IMR-90 (cell line): ENCODE results near the gene VPS41. TPM values are rescaled to one million over a fixed set of nuclear protein-coding genes. Genes with fewer than 3 reads are reported as not detected.

Experiments
- ATAC-seq: fragments of 200-7000 bp; cut with Tn5 transposase; 2 replicates; pipeline ENCODE4 v1.9.1; 2020; ENCODE audit warnings: low read depth, mild to moderate bottlenecking, moderate library complexity
- BruUV-seq: library from RNA; stranded (reverse); fragments of 400-500 nt; replicated peaks from 2 replicates; lab custom pipeline; 2021; lab: Mats Ljungman, UMichigan
- CTCF ChIA-PET: fragments of 300-600 bp; formaldehyde crosslinking; extraction: SDS; loops from one replicate; lab custom pipeline; 2021; ENCODE audit warnings: antibody characterized with exemption; lab: Yijun Ruan, JAX
- POLR2A ChIA-PET: fragments of 300-600 bp; sonication (Branson Sonifier 250); formaldehyde crosslinking; loops from one replicate; lab custom pipeline; 2022; ENCODE audit warnings: antibody characterized with exemption; ENCODE audit not compliant: unreplicated experiment; lab: Charles Lee
- DNase-seq: peaks from one replicate; pipeline ENCODE4 v3.0.0; 2013
- H2AFZ ChIP-seq: replicated peaks from 2 replicates; pipeline ENCODE3; 2013; ENCODE audit warnings: low read length, mild to moderate bottlenecking; ENCODE audit not compliant: poor library complexity
- H2AK5ac ChIP-seq: 2 replicates; pipeline ENCODE4 v1.6.1; 2013; ENCODE audit warnings: low read depth, low read length, inconsistent platforms
- H2AK9ac ChIP-seq: replicated peaks from 2 replicates; pipeline ENCODE3; 2013; ENCODE audit warnings: mild to moderate bottlenecking, low read depth, low read length, moderate library complexity; ENCODE audit not compliant: poor library complexity
- H2BK120ac ChIP-seq: 2 replicates; pipeline ENCODE4 v1.6.1; 2013; ENCODE audit warnings: low read depth, low read length, inconsistent platforms
- H2BK15ac ChIP-seq: 3 replicates; pipeline ENCODE4 v1.6.1; 2013; ENCODE audit warnings: low read depth, low read length, inconsistent platforms
- H2BK20ac ChIP-seq: 2 replicates; pipeline ENCODE4 v1.6.1; 2013; ENCODE audit warnings: low read depth, mild to moderate bottlenecking, inconsistent platforms, low read length, moderate library complexity
- H2BK5ac ChIP-seq: 2 replicates; pipeline ENCODE4 v1.6.1; 2013; ENCODE audit warnings: mild to moderate bottlenecking, low read depth, low read length, inconsistent platforms; ENCODE audit not compliant: poor library complexity, severe bottlenecking
- H3K14ac ChIP-seq: replicated peaks from 2 replicates; pipeline ENCODE4 v1.6.1; 2013; ENCODE audit warnings: low read depth, low read length, inconsistent platforms
- H3K18ac ChIP-seq: 2 replicates; pipeline ENCODE4 v1.6.1; 2013; ENCODE audit warnings: low read depth, low read length, control low read depth
- H3K23ac ChIP-seq: 2 replicates; pipeline ENCODE4 v1.6.1; 2013; ENCODE audit warnings: low read depth, low read length, inconsistent platforms
- H3K27ac ChIP-seq: 2 replicates; pipeline ENCODE4 v1.5.1; 2013; ENCODE audit warnings: mild to moderate bottlenecking, control low read depth, low read length; ENCODE audit not compliant: insufficient read depth
- H3K27me3 ChIP-seq: 2 replicates; pipeline ENCODE4 v1.6.1; 2013; ENCODE audit warnings: low read length; ENCODE audit not compliant: control insufficient read depth, insufficient read depth
- H3K36me3 ChIP-seq: 2 replicates; pipeline ENCODE4 v1.6.1; 2013; ENCODE audit warnings: low read length, mixed read lengths; ENCODE audit not compliant: control insufficient read depth, insufficient read depth
- H3K4ac ChIP-seq: 2 replicates; pipeline ENCODE4 v1.6.1; 2013; ENCODE audit warnings: low read depth, low read length, inconsistent platforms
- H3K4me1 ChIP-seq: 2 replicates; pipeline ENCODE4 v1.6.1; 2013; ENCODE audit warnings: low read length, mixed read lengths; ENCODE audit not compliant: control insufficient read depth, insufficient read depth
- H3K4me2 ChIP-seq: 2 replicates; pipeline ENCODE4 v1.6.1; 2013; ENCODE audit warnings: low read depth, mild to moderate bottlenecking, control low read depth, low read length, moderate library complexity
- H3K4me3 ChIP-seq: 2 replicates; pipeline ENCODE4 v1.5.1; 2013; ENCODE audit warnings: low read depth, mild to moderate bottlenecking, control low read depth, low read length, moderate library complexity; ENCODE audit not compliant: insufficient read depth
- H3K56ac ChIP-seq: 2 replicates; pipeline ENCODE4 v1.6.1; 2013; ENCODE audit warnings: low read length, inconsistent platforms; ENCODE audit not compliant: insufficient read depth; ENCODE audit errors: extremely low read depth
- H3K79me1 ChIP-seq, 2 experiments: 2 replicates each; pipeline ENCODE4 v1.6.1; 2013; ENCODE audit warnings: low read length in 2 of 2, inconsistent platforms in 1 of 2, low read depth in 1 of 2
- H3K9ac ChIP-seq: 2 replicates; pipeline ENCODE4 v1.6.1; 2013; ENCODE audit warnings: low read depth, low read length, control low read depth
- H3K9me1 ChIP-seq: 2 replicates; pipeline ENCODE4 v1.6.1; 2013; ENCODE audit warnings: low read length, inconsistent platforms; ENCODE audit not compliant: insufficient read depth
- H3K9me3 ChIP-seq: 2 replicates; pipeline ENCODE4 v1.6.1; 2013; ENCODE audit warnings: low read length; ENCODE audit not compliant: control insufficient read depth, insufficient read depth
- H4K20me1 ChIP-seq: 2 replicates; pipeline ENCODE4 v1.6.1; 2013; ENCODE audit warnings: low read length, inconsistent platforms; ENCODE audit not compliant: insufficient read depth
- H4K5ac ChIP-seq: 2 replicates; pipeline ENCODE4 v1.6.1; 2013; ENCODE audit warnings: mild to moderate bottlenecking, low read depth, low read length, control low read depth
- H4K8ac ChIP-seq, 2 experiments: 2 replicates each; pipeline ENCODE4 v1.6.1; 2013; ENCODE audit warnings: low read depth in 2 of 2, low read length in 2 of 2, control low read depth in 1 of 2, inconsistent platforms in 1 of 2
- H4K91ac ChIP-seq: 2 replicates; pipeline ENCODE4 v1.6.1; 2013; ENCODE audit warnings: low read depth, low read length, inconsistent platforms; ENCODE audit not compliant: insufficient read depth
- BHLHE40 ChIP-seq: fragments of 150-350 bp; IDR thresholded peaks from 2 replicates; pipeline ENCODE4 v1.6.1; 2016; ENCODE audit warnings: mild to moderate bottlenecking, low read depth, low read length
- WGBS, 2 experiments: methylation state at CpG; one replicate each; pipeline versions ENCODE4 v1.1.5 to v1.1.7; 2013; ENCODE audit warnings: missing lambda C conversion rate in 2 of 2; ENCODE audit not compliant: insufficient read length in 1 of 2; ENCODE audit errors: extremely low coverage in 2 of 2; 5-methylcytosine and 5-hydroxymethylcytosine counted together
- dilution Hi-C: fragments of 300-500 bp; cut with HindIII; formaldehyde crosslinking; loops from one replicate; pipeline ENCODE4 v1.14.3; 2018; ENCODE audit warnings: low sequenced_read_pairs; ENCODE audit not compliant: unreplicated experiment
- in situ Hi-C: fragments of 300-500 bp; cut with MboI; formaldehyde crosslinking; loops from 3 replicates; pipeline ENCODE4 v1.14.3; 2019; ENCODE audit warnings: low sequenced_read_pairs, inconsistent platforms, mixed read lengths
- intact Hi-C: fragments of 100-400 bp; cut with micrococcal nuclease; formaldehyde crosslinking; loops from 2 replicates; pipeline ENCODE4 v1.10.0; 2022
- polyA plus RNA-seq, 3 experiments: library from polyadenylated mRNA; depleted of rRNA; stranded (reverse); fragments of >200 nt; gene quantifications; 2 replicates each; pipeline ENCODE4 v1.2.3, GENCODE V29; 2012; ENCODE audit warnings: low replicate concordance in 1 of 3
- total RNA-seq: library from RNA; depleted of rRNA; stranded (reverse); fragments of >200 nt; gene quantifications from 2 replicates; pipeline ENCODE4 v1.2.3, GENCODE V29; 2012

Gene VPS41
- total and polyA plus RNA-seq, 2 of the 4 experiments (the other 2 are of a cell fraction), result 16.0 to 28.0 TPM

- Histone ChIP-seq H4K20me1 (no peaks in the 10 kb centered on the region), H2BK5ac (no peak overlapping the region), H2AFZ (no peak overlapping the region), H3K4me2 (no peak overlapping the region), H3K9me1 (no peaks in the 10 kb centered on the region), H4K91ac (no peak overlapping the region), H2BK20ac (no peak overlapping the region), H3K4me1 (peaks cover 2% of the 10 kb centered on the region), H4K8ac (no peak overlapping the region), H3K27ac (no peak overlapping the region), H3K18ac (no peak overlapping the region), H2AK5ac (no peak overlapping the region), H3K79me1 (peaks cover 6 to 9% of the 10 kb centered on the region in 2 experiments; a peak in 3 of 4 replicates), H3K9ac (no peak overlapping the region), H3K4me3 (no peak overlapping the region), H4K5ac (no peak overlapping the region), H2BK120ac (no peak overlapping the region), H3K23ac (no peak overlapping the region), H3K14ac (no peak overlapping the region), H2AK9ac (no peak overlapping the region), H3K9me3 (no peaks in the 10 kb centered on the region), H3K36me3 (no peaks in the 10 kb centered on the region), H2BK15ac (no peak overlapping the region), H3K4ac (no peak overlapping the region), H3K27me3 (no peaks in the 10 kb centered on the region), H3K56ac (no peak overlapping the region)
- in situ Hi-C loops (no loop called here), dilution Hi-C loops (no loop called here), intact Hi-C loops (no loop called here)
- ChIA-PET CTCF (no interaction called here), POLR2A (no interaction called here)
- WGBS, 2 experiments, result no CpG with 5 or more reads among the region's 1 CpG
- ATAC-seq (no peak), DNase-seq (no peak)
- BruUV-seq, result no TSS peak
- TF ChIP-seq BHLHE40, result no peak
Measured at GRCh38 chr7:38889079-38889478, 19.9 kb downstream of the VPS41 start.
